NCI-H2227 (cell line): ENCODE results near the gene CUL4A.

ENCODE experiments used
- DNase-seq: peaks from one replicate; lab custom pipeline; 2025; ENCODE audit not compliant: unreplicated experiment; lab: John Stamatoyannopoulos, UW

The CUL4A gene

DNA sequence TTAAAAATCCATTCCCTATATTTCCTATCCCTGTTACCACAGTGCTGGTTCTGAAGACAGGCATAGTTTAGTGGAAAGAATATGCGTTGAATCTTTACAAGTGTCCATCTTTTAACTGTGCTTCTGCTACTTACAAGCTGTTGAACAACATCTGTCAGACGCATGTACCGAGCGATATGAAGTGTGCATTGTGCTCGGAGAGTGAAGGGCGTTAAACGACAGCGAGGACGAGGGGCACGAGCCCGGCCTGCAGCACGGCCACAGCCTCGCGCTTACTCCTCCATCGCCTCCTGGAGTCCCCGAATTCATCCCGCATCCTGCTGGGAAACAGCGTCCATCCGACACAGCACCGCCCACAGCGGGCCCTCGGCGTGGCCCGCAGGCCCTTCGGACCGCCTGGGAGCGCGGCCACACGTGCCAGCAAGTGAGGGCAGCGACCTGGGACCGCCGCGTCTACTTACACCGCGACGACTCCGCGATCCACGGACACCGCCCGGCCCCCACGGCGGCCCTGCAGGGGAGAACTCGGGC, 1.5 kb upstream of the CUL4A start:
- peak; percentile 40 for DNase-seq

DNA sequence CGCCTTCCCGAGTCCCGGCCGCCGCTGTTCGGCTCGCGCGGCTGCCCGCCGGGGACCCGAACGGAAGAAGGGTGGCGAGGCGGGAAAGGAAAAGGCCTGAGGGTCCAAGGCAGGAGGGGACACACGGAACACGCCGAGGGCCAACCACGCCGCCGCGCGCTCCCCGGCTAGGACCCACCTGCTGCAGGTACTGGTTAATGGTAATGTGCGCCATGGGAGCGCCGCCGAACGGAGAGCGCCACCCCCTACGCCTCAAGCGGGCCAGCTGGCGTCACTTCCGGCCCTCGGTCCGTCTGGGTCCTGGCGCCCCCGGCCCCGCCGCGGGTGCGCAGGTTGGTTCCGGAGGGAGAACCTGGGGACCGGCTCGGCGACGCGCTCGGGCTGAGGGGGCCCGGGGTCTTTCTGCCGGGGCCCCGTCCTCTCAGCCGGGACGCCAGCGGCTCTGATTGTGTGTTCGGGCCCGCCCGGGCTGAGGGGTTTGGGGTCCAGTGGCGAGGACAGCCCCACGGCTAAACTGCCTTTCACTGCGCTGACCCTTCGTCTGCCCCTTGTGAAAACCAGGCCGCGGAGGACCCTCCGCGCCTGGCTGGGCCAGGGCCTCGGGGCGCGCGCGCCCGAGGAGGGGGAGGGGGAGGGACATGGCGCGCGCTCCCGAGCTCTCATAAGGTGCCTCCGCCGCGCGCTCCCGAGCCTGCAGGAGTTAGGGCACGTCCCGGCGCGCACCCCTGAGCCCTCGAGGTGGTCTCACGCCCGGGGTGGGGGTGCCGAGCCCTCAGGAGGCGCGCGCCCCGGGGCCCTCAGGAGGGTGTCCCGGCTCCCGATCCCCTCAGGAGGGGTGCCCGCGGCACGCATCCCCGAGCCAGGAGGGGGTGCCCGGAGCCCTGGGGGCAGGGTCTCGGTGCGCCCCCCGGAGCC, 735 bp upstream of the CUL4A start, which contains the start of gene PCID2:
Gene PCID2 (minus strand): TSS at position 249 of the 915 bp plus-strand sequence. CDS start 35 bp downstream, at position 214.
- peak; percentile 93 for DNase-seq

DNA sequence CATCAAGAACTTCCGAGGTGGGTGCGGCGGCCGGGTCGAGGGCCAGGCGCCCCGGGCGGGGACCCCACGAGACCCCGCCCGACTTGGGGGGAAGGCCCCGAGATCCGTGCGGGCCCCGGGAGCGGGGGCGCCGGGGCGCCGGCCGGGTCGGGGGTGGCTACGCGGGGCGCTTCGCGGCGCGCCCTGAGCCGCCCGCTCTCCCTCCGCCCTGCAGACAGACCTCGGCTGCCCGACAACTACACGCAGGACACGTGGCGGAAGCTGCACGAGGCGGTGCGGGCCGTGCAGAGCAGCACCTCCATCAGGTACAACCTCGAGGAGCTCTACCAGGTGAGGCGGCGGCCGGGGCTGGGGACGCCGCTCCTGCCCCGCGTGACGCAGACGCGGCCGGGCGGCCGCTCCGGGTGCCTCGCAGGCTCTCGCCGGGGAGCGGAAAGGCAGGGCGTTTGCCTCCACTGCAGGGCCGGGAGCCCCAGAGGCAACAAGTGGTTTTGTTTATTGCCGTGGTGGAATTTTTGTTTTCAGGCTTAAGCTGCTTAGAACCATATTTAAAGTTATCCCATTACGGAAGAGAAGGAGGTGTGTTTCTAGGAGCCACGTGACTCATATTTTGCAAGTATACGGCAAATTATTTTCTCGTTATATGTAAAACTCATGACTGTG, 477 bp downstream of the CUL4A start:
- DNase-seq, result peak; percentile 35

DNA sequence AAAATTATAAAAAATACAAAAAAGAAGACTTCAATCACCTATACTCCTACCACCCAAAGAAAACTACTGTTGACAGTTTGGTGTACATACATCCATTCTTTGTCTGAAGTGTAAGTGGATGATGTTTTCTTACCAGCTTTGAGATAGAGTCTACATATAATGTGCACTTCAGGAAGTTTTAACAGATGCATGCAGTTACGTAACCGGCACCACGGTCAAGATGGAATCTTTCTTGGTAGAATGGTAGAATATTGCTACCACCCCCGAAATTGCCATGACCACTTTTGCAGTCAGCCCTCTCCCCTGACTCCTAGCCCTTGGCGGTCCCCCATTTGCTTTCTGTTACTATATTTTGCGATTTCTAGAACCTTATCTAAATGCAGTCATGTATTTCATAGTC, 1.4 kb downstream of the CUL4A start:
- no peak for DNase-seq

DNA sequence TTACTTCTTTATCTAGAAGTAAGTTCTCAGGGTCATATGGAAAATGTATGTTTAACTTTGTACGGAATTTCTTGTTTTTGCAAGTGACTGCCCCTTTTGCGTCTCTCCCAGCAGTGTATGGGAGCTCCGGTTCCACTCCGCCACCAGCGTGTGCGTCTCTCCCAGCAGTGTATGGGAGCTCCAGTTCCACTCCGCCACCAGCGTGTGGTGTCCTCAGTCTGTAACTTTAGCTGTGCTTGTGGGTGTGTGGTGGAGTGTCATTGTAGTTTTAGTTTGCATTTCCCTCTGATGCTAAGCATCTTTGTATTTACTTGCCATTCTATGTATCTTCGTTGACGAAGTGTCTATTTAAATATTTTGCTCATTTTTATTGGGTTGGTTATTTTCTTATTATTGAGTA, 2.4 kb downstream of the CUL4A start:
- DNase-seq, result peak; percentile 1

DNA sequence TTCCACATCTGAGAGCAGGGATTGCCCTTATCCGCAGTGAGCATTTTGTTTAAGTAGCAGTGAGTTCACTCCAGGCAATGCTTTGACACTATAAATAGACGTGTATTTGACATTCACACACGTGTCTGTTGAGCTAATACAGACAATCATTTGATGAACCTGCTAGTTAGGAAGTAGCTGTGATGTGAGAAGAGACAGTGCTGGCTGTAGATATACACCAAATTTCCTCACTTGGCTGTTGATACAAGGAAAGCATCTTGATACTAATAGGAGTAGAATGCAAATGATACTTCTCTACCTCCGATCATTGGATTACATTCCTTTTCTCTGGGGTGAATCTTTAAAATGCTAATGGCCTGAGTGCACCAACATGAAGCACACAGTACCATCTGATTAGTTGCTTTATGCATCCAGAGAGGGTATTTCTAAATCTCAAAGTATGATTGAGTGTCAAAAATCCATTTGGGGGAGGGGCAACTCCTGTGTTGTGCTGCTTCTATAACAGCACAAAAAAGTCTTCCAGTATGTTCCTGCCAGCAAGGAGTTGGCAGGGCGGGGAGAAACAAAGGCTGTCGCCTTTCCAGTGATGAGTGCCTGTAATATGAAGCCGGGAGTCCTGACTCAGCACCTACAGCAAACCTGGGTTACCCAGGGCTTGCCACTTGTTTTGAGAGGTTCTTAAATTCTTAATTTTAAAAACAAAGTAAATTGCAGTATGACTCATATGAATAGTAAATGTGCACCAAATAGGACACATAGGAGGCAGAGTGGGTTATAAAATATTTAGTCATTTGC, 7.0 kb downstream of the CUL4A start:
- DNase-seq, result peak; percentile 12

GRCh38 chr13:113218586-113218985, 9.2 kb downstream of the CUL4A start:
- no peak for DNase-seq

- no peak for DNase-seq
Measured at GRCh38 chr13:113219256-113219940, 10.0 kb downstream of the CUL4A start.

DNA sequence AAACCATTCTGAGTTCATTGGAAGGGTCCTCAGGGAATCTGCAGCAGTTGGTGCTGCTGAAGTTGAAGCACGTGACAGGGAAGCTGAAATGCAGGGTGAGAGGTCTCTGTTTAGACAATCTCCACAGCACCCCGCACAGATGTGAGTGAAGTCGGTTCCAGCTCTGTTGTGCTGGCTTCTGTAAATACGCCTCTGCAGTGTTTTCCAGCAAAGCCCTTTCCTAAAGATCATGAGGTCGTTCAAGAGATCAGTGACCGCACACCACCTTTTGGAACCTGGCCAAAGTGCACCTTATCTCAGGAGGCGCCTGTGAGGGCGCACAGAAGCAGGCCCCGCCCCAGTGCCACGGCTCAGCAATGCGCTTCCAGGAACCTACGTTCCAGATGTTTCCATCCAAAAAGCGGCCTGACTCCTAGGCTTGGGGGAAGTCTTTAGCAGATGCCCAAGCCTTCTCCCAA, 10.8 kb downstream of the CUL4A start:
- DNase-seq, result no peak

DNA sequence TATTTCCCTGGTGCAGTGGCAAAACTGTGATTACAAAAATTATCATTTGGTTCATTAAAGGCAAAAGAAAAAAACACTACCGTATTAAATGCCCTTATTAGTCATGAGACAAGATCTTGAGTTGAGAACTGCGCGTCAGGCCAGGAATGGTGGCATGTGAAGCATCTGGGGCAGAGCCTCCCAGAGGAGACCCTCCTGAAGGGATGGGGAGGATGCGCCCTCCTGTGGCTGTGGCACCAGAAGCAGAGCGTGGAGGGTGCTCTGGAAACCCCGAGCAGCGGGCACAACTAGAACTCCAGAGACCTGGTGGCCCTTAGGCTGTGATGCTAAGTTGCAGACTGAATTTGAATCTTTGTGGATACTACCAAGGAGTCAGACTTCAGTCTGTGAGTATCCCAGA, 11.5 kb downstream of the CUL4A start:
- no peak for DNase-seq

- no peak for DNase-seq
Measured at GRCh38 chr13:113223070-113223469, 13.7 kb downstream of the CUL4A start.

DNA sequence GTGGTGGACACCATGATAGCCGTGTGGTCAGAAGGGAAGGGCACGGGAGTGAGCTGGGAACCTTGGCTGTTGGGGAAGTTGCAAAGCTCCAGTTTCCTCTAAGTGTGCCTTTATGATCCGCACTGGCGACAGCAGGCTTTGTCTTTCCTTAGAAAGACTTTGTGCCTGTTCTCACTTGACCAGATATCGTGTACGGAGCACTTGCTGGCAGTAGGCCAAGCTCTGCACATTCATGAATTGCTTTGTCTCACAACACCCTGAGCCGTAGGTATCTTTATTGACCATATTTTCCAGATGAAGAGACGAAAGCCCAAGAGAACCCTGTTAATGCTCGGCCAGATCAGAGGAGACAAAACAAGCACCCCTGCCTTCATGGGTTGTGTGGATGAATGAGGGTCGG, 15.1 kb downstream of the CUL4A start:
- no peak for DNase-seq

DNA sequence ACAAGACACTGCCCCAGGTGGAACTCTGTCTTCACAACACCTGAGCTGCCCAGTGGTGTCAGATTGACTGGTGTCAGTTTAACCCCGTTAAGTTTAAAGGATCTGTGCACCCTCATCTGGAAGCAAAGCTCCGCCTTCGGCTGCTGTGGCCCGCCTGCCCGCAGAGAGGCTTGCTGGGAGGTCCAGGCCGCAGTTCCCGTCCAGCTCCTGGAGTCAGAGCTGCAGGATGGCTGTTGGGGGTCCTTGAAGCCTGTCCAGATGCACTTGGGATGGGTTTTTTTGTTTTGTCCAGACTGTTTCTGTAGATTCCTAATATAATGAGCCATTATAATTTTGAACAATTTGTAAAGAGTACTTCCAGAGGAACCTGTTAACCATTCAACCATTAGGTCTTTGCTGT, 16.1 kb downstream of the CUL4A start:
- DNase-seq, result no peak

GRCh38 chr13:113226873-113227450, 17.5 kb downstream of the CUL4A start:
- no peak for DNase-seq

DNA sequence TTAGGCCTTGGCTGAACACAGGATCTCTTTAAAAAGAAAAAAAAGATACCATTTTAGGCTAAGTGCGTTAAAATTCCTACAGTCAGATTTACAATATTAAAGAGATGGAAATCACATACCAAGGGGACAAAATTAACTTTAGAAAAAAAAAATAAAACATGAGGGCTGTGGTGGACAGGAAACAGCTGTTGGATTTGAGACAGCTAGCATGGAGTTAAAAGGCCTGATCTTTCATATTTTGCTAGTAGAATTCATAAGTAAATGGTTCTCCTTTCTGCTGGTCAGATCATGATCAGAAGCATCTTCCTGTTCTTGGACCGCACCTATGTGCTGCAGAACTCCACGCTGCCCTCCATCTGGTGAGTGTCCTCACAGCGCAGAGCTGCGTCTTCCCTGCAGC, 19.7 kb downstream of the CUL4A start:
- no peak for DNase-seq

- no peak for DNase-seq
Measured at GRCh38 chr13:113229791-113230190, 20.4 kb downstream of the CUL4A start.

DNA sequence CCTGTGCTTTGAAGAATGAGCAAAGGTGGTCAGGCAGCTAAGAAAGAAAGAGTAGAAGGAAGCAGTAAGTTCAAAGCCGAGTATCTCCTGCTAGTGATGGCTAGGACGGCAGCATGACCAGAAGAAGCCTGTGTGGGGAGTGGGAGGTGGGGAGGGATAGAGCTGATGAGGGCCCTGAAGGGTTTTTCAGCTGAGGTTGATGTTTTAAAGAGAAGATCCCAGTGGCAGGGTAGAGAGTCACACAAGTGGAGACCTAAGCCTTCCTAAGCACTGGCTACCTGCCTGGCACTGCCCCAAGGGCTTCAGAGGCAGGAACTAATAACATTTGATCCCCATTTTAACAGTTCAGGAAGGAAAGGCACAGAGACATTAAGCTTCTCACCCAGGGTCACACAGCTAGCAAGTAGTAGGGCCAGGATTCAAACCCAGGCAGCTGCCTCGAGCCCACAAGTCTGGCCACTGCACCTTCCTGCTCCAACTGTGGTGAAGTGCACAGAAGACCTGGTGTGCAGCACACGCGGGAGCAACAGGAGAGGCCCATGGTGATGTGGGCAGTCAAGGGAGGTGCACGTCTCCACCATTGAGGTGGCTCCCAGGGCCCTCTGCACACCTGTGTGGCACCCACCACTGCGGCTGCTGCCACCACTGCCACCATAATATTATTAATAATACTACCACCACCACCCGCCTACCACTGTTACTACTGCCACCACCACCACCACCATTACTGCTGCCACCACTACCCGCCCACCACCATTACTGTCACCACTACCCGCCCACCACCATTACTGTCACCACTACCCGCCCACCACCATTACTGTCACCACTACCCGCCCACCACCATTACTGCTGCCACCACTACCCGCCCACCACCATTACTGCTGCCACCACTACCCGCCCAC, 22.1 kb downstream of the CUL4A start:
- DNase-seq, result no peak

DNA sequence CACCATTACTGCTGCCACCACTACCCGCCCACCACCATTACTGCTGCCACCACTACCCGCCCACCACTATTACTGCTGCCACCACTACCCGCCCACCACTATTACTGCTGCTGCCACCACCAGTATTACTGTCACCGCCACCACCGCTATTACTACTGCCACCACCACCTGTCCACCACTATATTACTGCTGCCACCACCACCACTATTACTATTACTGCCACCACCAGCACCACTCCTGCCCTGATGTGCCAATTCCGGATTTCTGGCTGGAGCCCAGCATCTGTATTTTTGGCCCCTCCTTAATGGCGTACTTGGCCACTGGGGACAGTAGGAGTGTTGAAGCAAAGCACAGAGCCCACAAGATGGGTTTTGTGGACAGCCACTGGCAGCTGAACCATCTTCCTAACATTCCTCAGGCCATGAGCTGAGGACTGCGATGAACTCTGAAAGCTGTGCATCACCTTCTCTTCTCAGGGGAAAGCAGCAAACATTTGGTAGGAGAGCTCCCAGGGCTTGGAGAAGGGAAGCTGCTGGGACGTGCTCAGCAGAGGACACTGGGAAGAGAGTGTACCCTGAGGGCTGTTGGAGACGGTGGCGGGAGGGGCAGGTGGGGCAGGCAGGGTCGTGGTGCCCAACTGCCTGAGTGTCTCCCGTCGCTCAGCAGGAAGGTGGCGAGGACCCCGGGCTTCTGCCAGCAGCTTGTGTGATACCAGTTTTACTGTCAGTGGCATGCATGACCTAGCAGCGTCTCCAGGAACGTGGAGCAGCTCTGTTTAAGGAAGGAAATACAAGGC, 23.0 kb downstream of the CUL4A start:
- no peak for DNase-seq
